CD4-positive, alpha-beta T cell treated with Interleukin-6 at 100 ng/mL for 8 hours (primary cell): ENCODE data around the gene ATP2B3.

Source experiments
- DNase-seq: peaks from one replicate; pipeline ENCODE4 v3.0.0-alpha.2; 2020; ENCODE audit warnings: mixed read lengths, low spot score

ATP2B3 gene

DNA sequence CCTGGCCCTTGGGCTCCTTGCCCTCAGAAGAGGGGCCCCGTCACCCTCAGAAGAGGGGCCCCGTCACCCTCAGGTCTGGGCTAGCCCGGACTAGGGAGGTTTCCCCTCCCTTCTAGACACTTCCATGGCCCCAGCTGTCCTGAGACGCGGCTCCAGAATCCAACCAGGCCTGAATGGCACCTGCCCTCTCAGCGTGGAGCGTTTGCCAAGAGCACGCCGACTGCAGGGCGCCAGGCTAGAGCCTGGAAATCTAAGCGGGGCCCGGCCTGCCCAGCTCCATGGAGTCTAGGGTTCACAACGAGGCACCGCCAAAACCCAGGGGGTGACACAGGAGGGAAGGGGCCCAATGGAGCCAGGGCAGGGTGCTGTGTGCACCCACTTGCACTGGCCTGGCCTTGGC lies 7.8 kb upstream of the ATP2B3 start:
- no peak for DNase-seq

DNA sequence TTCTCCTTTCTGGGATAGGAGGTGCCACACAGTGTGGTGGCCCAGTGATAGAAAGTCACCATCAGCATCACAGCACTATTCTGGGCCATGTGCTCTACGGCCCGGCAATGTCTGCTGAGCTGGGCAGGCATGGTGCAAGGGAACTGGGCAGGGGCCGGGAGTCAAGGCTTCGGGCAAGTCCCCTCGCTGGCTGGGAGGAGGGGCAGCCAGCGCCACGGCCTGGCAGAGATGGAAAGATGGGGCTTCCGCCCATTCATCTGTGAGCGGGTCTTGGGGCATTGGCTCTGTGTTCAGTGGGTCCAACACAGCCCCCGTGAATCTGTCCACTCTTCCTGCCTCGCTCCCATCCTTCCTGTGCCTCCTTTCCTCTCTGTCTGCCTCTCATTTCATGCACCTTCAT lies 7.1 kb upstream of the ATP2B3 start:
- DNase-seq = no peak

DNA sequence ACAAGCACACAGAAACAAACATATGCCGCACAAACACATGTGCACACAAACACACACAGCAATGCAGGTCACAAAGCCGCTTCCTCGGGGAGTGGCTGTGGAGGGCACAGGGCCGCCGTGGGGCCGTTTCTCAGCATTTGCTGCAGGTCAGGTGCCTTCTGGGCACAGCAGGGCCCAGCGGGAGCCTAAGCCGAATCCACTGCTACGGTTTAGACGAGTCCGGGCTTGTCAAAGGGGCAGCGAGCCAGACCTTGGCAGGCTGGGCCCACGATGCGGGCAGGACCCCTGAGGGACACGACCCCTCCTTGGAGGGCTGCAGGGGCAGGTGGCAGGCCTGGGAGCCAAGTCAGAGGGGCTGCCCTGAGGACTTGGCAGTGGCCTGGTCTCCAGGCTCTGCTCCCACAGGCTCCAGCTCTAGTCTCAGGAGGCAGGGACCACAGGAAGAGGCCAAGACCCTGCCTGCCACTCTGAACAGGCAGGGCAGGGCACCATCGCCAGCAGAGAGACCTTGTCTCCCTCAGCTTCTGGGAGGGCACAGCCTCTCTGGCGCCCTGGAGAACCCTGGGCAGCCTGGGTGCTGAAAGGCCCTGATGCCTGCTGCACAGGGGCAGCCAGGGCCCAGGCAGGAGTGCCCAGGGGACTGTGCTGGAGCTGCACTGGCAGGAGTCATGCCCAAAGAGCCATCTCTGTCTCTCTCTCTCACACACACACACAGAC lies 5.5 kb upstream of the ATP2B3 start:
- DNase-seq = no peak

DNA sequence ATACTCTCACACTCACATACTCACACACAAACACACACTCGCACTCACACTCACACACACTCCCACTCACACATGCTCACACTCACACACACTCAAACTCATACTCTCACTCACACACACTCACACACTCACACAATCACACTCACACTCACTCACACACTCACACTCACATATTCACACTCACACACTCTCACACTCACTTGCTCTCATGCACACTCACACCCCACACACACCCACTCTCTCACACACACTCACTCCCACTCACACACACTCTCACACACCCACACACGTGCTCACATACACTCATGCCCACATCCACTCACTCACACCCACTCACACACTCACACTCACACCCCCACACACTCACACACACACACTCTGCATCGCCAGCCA lies 4.9 kb upstream of the ATP2B3 start:
- no peak for DNase-seq

DNA sequence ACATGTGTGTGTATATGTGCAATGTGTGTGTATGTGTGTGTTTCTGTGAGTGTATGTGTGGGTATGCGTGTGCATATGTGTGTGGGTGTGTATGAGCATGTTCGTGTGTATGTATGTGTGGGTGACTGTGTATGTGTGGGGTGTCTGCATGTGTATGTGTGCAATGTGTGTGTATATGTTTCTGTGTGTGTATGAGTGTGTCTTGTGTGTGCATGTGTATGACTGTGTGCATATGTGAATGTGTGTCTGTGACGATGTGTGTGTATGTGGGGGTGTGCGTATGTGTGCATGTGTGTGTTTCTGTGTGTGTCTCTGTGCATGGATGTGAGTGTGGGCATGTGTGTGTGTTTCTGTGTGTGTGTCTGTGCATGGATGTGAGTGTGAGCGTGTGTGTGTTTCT lies 4.2 kb upstream of the ATP2B3 start:
- no peak for DNase-seq

DNA sequence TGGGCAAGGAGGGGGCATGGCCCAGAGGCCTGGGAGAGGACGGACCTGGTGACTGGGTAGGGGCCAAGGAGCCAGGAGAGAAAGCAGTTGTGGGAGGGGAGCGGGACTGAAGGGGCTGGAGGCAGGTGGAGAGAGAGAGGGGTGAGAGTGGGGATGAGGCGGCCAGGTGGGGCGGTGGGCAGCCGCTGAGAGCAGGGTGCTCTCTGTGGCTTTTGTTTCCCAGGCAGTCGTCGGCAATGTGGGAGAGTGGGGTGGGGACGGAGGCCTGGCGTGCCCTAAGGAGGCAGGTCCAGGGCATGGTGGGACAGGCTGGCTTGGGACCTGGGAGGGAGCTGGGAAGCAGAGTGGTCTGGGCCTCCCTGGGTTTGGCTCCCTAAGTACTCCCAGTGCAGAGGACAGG lies 3.2 kb upstream of the ATP2B3 start:
- DNase-seq = no peak

DNA sequence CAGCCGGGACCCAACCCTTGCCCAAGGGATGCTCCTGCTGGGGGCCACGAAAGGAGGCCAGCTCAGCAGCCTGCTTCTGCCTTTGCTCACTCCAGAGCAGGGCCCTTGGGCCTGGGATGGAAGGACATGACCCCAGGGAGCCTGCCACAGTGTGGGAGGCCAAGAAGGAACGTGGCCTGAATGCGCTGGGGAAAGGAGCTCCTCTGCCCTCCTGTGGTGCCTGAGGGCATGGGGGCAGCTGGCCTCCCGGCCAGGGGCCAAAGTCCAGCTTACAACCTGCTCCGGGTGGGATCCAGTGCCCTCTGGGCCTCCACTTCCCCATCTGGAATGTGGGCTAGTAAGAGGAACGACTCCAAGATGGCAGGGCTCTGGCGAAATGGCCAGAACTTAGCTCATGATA lies 2.0 kb upstream of the ATP2B3 start:
- DNase-seq = no peak

DNA sequence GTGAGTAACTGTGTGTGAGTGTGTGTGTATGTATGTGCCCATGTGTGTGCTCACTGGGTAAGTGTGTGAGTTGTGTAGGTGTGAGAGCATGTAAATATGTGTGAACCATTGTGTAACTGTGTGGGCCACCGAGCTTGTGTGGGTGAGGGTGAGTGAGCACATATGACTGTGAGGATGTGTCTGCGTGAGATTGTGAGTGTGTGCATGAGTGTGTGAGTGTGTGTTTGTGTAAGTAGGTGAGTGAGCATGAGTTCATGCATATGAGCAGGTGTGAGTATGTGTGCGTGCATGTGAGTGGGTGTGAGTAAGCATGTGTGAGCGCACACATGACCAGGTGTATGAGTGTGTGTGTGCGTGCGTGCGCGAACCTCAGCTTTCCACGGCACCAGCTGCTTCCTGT lies 1.4 kb upstream of the ATP2B3 start:
- no peak for DNase-seq

DNA sequence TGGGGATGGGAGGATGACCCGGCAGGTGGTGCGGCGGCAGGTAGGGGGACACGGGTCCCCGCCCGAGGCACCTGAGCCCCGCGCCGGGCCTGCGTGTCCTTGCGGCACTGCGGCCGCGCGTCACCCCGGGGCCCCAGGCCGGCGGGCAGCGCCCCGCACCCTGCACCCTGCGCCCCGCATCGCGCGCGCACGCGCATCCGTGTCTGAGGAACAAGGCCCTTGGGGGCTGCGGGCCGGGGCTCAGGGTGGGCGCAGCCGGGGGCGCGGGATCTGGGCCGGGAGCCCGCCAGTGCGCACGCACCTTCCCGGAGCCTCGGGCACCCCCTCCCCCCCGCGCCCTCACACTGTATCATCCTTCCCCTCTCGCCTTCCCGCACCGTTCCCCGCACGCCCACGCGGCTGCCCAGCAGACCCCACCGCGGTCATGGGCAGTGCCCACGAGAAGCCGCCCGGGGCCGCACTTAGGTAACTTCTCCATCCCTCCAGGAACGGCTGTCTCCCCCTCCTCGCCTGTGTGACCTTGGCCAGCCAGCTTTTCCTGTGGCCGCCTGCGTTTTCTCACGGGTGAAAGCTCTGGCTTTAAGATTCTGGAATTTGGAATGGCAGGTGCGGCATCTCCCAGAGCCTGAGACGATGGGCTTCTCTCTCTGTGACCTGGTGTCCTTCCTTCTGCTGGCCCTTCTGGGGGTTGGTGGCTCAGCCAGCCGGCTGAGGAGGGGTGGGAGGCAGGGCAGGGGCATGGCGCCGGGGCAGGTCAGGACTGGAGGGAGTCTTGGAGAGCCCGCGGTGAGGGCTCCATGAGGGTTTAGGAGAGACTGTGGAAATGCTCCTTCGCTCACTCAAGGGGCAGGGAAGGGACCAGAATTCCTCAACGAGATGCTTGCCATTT lies 748 bp downstream of the ATP2B3 start:
- no peak for DNase-seq

DNA sequence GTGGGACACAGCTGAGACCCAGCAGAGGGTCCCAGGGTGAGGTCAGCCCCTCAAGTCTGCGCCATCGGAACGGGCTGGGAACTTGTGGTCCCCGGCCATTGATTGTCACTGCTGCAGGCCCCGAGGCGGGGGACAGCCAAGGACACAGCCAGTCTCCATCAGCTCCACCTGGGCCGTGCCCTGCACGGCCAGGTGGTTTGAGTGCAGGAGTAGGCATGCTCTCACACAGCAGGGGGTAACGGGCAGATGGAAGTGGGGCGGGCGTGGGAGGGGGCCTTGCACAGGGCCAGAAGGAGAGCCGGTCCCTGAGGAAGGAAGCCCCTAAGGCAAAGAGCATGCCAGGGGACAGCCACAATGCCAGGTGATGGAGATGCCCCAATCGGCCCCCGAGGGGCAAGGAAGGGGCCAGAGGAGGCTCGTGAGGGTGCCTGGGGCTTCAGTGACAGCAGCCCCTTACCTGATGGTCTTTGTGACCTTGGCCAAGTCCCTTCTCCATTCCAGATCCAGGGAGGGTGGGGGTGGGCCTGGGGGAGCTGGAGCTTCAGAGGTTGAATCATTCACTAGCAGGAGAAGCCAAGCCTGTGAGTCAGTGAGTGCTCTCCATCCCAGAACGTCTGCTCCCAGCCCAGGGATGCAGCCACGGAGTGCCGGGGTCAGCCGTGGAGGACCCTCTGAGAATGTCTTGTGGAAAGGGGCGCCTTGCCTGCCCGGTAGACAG lies 2.3 kb downstream of the ATP2B3 start:
- DNase-seq = no peak

DNA sequence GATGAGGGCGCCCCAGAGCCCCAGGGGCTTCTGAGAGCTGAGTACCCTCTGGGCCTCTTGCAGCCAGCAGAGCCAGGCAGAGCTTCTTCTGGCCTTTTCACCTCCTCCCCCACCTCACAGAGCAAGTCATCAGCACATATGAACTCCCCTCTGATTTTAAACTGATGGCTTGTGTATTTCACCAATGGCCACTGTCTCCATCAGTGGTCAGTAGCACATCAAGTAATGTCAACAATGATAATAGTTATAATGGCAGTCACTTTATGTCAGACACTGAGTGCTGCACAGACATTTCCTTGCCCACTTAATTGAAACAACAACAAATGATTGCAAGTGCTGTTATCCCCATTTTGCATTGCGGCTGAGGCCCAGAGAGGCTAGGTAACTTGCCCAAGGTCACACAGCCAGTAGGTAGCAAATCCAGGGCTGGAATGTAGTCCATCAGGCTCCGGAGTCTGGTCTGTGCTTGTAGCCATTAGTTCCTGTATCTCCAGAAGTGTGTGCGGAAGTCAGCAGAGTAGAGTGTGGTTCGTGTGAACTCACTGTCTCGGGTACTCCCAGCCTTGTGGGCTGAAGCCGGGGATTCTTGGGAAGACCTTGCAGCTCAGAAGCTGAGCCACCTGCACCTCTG lies 3.0 kb downstream of the ATP2B3 start:
- no peak for DNase-seq

DNA sequence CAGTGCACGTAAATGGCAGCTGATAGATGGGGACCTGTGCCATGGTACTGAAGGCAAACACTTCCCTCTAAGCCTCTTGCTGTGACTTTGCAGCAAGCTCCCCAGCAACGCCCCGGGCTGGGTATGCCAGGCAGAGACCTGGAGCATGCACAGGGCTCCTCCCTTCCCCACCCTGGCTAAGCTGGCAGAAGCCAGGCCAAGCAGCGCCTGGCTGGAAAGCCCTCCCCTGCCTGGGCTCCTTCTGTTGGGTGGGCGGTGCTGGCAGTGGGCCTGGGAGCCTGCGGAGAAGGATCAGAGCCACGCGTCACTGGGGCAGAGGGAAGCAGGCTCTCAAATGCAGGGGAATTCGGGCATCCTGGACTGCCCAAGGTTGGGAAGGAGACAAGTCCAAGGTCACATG lies 3.6 kb downstream of the ATP2B3 start:
- no peak for DNase-seq

DNA sequence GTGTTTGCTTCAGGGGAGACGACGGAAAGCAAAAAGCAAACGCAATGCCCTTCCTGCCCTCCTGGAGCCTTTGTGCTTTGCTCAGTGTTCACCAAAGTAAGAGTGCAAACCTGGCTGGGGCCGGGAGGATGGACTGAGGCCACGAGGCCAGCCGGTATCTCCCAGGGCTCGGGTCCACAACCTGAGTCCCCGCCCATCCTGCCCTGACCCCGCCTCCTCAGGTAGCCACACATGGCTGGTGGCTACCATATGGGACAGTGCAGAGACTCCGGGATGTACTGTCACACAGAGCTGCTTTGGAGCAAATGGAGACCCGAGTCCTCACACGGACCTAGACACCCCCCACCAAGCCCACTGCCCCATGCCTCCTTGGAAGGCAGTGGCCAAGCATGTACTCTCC lies 4.8 kb downstream of the ATP2B3 start:
- DNase-seq = no peak

DNA sequence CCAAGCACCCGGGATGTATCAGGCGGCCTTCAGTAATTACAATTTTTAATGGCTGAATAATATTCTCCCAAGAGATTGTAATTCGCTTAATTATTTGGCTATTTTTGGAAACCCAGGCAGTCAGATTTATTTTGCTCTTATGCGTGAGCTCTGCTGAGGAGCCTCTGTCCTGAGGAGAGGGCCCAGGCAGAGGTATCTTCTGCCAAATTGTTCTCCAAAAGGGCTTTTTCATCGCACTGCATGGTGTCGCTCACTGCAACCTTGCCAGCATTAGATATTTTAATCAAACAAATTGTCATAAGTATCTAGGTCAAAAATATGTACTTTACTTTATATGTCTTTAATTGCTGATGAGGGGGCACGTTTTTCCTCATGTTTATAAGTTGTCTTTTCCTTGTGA lies 5.8 kb downstream of the ATP2B3 start:
- no peak for DNase-seq

DNA sequence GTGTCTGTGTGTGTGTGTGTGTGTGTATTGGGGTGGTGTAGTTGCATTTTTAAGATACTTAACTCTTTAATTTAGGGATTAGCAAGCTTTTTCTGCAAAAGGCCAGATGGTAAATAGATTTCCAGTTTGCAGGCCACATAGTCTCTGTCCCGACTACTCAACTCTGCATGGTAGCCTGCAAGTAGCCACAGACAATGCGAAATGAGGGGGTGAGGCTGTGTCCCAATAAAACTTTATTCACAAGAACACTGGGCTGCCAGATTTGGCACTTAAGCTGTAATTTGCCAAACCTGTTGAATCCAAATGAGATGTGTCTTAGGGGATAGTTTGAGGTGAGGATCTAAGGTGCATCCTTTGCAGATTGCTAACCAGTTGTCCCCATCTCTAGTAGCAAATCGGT lies 6.8 kb downstream of the ATP2B3 start:
- DNase-seq = no peak

DNA sequence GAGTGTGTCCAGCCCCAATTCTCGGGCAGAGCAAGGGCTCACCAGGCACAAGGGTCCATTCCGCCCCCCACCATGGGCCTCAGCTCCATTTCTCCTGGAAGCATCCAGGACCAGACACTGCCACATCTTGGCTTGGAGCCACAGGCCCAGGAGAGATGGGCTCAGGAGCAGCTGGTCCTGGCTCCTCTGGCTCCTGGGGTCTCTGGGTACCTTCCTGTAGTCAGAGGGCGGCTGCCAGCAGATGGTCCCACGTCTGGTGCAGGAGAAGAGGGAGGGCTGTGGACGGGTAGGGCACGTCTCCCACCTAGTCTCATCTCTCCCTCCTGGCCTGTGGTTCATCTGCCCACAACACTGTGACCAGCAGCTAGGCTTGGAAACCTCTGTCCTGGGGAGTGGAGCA lies 8.0 kb downstream of the ATP2B3 start:
- no peak for DNase-seq

DNA sequence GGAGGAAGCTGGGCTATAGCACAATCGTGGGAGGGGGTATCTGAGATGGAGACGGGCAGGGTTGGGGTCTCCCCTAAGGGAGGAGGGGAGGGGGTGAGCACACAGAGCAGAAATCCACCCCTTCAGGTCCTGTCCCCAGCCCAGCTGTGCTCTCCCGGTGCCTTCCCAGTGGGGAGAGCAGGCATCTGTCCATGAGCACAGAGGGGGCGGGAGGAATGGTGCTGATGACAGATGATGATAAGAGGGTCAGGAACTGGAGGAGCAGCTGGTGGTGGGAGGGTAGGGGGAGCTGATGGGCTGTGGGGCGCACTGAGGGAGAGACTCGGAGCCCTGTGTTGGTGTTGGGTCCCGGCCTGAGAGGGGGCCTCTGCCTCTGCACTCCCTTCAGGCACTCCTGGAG lies 8.6 kb downstream of the ATP2B3 start:
- DNase-seq = no peak

DNA sequence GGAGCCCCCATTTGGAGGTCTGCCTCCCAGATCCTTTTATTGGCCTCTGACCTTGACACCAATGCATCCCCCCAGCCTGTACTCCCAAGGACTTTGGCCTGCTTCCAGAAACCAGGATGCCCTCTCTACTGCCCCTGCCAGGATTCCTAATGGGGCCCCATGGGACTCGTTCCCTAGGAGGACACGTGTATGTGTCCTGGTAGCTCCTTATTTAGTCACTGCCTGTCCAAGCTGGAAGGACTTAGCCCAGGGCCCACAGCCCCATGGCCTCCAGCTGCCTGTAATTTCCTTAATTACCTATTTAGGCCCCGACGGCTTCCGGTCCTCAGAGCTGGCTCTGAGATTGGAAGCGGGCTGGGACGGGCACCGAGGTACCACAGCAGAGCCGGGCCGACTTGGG lies 9.4 kb downstream of the ATP2B3 start:
- DNase-seq = no peak

DNA sequence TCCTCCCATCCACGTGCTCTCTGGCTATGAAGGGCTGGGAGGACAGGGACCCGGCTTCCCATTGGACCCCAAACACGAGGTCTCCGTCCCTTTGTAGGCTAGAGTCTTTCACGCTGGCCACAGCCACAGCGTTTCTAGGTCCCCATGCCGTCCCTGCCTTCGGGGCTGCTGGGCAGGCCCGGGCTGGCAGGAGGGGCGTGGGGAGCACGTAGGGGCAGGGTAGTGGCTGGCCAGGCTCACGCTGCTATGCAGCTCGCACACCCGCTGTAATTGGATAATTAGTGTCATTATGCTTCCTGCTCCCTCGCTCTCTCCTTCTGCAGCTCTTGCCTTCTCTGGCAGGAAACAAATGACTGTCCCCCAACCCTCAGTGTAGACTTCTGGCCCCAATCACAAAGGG lies 9.8 kb downstream of the ATP2B3 start:
- DNase-seq = no peak

DNA sequence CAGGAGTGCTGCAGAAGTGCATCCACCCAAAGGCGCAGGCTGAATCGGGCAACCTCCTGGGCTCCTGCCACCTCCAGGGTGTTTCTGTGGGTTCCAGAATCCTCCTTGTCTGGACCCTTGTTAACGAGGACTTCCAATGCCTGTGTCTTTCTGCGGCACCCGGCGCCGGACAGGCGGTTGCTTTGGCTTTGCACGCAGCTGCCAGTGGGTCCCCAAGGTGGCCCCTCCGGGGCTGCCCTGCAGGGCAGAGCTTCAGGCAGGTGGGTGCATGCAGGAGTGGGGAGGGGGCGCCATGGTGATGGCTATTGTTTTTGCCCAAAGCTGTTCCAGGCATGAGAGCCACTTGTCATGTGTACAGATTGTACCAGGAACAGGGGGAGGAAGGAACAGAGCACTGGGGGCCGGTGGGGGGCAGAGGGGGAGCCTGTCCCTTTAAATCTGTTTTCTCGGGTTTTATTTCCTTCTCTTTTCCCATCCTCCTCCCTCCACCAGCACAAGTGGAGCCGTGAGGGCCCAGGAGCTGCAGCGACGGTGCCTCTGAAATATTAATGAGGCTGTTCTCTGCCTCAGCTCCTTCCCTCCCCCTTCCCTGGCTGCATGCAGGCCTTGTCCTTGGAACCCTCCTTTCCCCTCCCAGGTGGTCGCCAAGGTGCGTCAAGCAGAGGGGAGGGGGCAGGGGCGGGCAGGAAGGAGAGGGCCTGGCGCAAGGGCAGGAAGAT lies 13.1 kb downstream of the ATP2B3 start:
- no peak for DNase-seq

DNA sequence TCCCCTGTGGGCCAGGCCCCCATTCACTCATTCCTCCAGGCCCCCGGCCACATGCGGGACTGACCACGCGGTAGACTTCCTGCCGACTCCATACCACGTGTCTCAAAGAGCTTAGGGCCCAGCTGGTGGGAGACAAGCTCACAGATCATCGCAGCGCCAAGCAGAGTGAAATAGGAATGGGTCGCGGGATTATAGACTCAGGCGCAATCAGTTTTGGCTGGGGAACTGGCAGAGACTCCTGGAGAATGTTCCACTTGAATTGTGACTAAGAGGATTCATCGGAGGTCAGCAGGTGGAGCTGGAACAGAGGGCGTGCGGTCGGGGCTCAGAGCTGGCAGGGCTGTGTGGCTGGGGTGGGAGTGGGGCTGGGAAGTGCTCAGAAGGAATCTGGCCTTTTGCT lies 15.6 kb downstream of the ATP2B3 start:
- DNase-seq = no peak

DNA sequence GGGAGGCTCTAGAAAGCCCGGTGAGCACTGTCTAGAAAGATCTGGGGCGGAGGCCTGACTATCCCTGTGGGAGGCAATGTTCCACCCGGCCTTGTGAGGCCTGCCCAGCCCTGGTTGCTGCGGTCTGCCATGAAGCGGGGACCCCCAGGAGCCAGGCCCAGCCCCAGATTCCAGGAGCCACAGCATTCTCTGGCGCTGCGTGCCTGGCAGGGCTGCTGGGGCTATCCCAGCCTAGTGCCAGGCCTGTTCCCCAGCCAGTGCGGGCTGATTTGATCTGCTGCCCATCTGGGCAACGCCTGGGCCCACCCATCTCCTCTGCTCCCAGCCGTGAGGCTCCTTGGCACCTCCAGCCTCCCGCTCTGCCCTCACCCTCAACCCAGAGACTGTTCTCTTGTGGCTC lies 19.6 kb downstream of the ATP2B3 start:
- DNase-seq = no peak
